Regular cardiac myocyte (primary cell): ENCODE measurements around the gene PPP1R3E. TPM values are rescaled to one million over a fixed set of nuclear protein-coding genes. Genes with fewer than 3 reads are reported as not detected.

ENCODE experiments used
- total RNA-seq: library from RNA; depleted of rRNA; stranded (reverse); fragments of >200 nt; gene quantifications from 2 replicates; pipeline ENCODE4 v1.2.3, GENCODE V29; 2014

Gene PPP1R3E
- total RNA-seq = 1.9 and 5.6 TPM in 2 replicates

GRCh38 chr14:23302290-23303225 is at the start of gene PPP1R3E:
Gene PPP1R3E (minus strand): TSS chr14:23302859. CDS start chr14:23302576, 283 bp downstream.

GRCh38 chr14:23320584-23321571 is 18.2 kb upstream of the PPP1R3E start, which contains the start of gene PABPN1:
Gene PABPN1 (plus strand): TSS chr14:23321457. CDS start chr14:23321470, 13 bp downstream.

GRCh38 chr14:23306412-23307145 is 3.9 kb upstream of the PPP1R3E start, which contains the start of gene BCL2L2:
Gene BCL2L2 (plus strand): TSS chr14:23306833. CDS start chr14:23307768, 935 bp downstream.

GRCh38 chr14:23286020-23286901 is 16.4 kb downstream of the PPP1R3E start, which contains the start of gene HOMEZ:
Gene HOMEZ (minus strand): TSS chr14:23286132. CDS start chr14:23285952, 180 bp downstream.

Other genes starting within 250 kb of the PPP1R3E start
- 6.2 and 10.2 TPM in 2 replicates for gene CDH24, start 245.3 kb downstream of the PPP1R3E start, total RNA-seq
- gene ACIN1, start 207.7 kb downstream of the PPP1R3E start, total RNA-seq = 46.8 and 87.8 TPM in 2 replicates
- 38.1 and 57.7 TPM in 2 replicates for gene C14orf119, start 207.4 kb downstream of the PPP1R3E start, total RNA-seq
- not detected in 2 replicates for gene CIROP, start 197.9 kb downstream of the PPP1R3E start, total RNA-seq
- not detected in 2 replicates for gene CEBPE, start 183.6 kb downstream of the PPP1R3E start, total RNA-seq
- gene SLC7A8, start 119.2 kb downstream of the PPP1R3E start, total RNA-seq = under 0.01 and 1.4 TPM in 2 replicates
- not detected in 2 replicates for gene RNF212B, start 64.9 kb downstream of the PPP1R3E start, total RNA-seq
- 2.5 and 4.2 TPM in 2 replicates for gene HOMEZ, start 16.7 kb downstream of the PPP1R3E start, total RNA-seq
- 18.3 and 18.4 TPM in 2 replicates for gene BCL2L2, start 4.0 kb upstream of the PPP1R3E start, total RNA-seq
- gene PABPN1, start 18.6 kb upstream of the PPP1R3E start, total RNA-seq = 61.7 and 123 TPM in 2 replicates
- 11.5 and 40.9 TPM in 2 replicates for gene SLC22A17, start 50.0 kb upstream of the PPP1R3E start, total RNA-seq
- gene EFS, start 62.3 kb upstream of the PPP1R3E start, total RNA-seq = 4.2 and 4.6 TPM in 2 replicates
- not detected in 2 replicates for gene IL25, start 70.0 kb upstream of the PPP1R3E start, total RNA-seq
- gene CMTM5, start 74.2 kb upstream of the PPP1R3E start, total RNA-seq = 0.28 and 0.58 TPM in 2 replicates
- not detected in 2 replicates for gene MYH6, start 105.4 kb upstream of the PPP1R3E start, total RNA-seq
- gene MYH7, start 132.8 kb upstream of the PPP1R3E start, total RNA-seq = not detected in 2 replicates
- gene NGDN, start 166.8 kb upstream of the PPP1R3E start, total RNA-seq = 49.9 and 51.4 TPM in 2 replicates
- under 0.01 and 0.56 TPM in 2 replicates for gene ZFHX2, start 248.9 kb upstream of the PPP1R3E start, total RNA-seq